MCF 10A (cell line): ENCODE data around the gene RASA4B. TPM values are rescaled to one million over a fixed set of nuclear protein-coding genes. Genes with fewer than 3 reads are reported as not detected.
"Not testable (repeated sequence)": the region's sequence is repeated elsewhere in the genome, so short reads cannot be mapped to it uniquely, and the experiment has no call there.

Experiments
- BruUV-seq: library from RNA; stranded (reverse); fragments of 400-500 nt; replicated peaks from 2 replicates; lab custom pipeline; 2021; lab: Mats Ljungman, UMichigan
- CTCF ChIA-PET: fragments of 300-600 bp; sonication (Branson Sonifier 250); formaldehyde crosslinking; extraction: SDS; loops from one replicate; lab custom pipeline; 2021; ENCODE audit warnings: antibody characterized with exemption, inconsistent platforms; lab: Yijun Ruan, JAX
- POLR2A ChIA-PET: fragments of 300-600, 350-650 bp; sonication (Branson Sonifier 250); formaldehyde crosslinking; extraction: SDS; loops from one replicate; lab custom pipeline; 2020; ENCODE audit warnings: antibody characterized with exemption, inconsistent platforms; lab: Yijun Ruan, JAX
- DNase-seq: peaks from one replicate; pipeline ENCODE4 v3.0.0-alpha.2; 2018; ENCODE audit not compliant: unreplicated experiment
- H3K27ac Mint-ChIP-seq: one replicate; pipeline ENCODE4 v1.8.0; 2022; ENCODE audit warnings: mild to moderate bottlenecking, low read depth, mixed read lengths; ENCODE audit not compliant: unreplicated experiment
- H3K27me3 Mint-ChIP-seq: one replicate; pipeline ENCODE4 v1.8.0; 2022; ENCODE audit warnings: mixed read lengths; ENCODE audit not compliant: insufficient read depth, unreplicated experiment
- H3K36me3 Mint-ChIP-seq: one replicate; pipeline ENCODE4 v1.8.0; 2022; ENCODE audit warnings: mild to moderate bottlenecking, moderate library complexity, mixed read lengths; ENCODE audit not compliant: insufficient read depth, unreplicated experiment
- H3K4me1 Mint-ChIP-seq: one replicate; pipeline ENCODE4 v1.8.0; 2022; ENCODE audit warnings: mixed read lengths; ENCODE audit not compliant: insufficient read depth, unreplicated experiment
- H3K4me3 Mint-ChIP-seq: one replicate; pipeline ENCODE4 v1.8.0; 2022; ENCODE audit warnings: mild to moderate bottlenecking, moderate library complexity, mixed read lengths; ENCODE audit not compliant: unreplicated experiment
- H3K9me3 Mint-ChIP-seq: one replicate; pipeline ENCODE4 v1.8.0; 2022; ENCODE audit warnings: mixed read lengths; ENCODE audit not compliant: unreplicated experiment
- intact Hi-C: fragments of 100-400 bp; cut with micrococcal nuclease; formaldehyde crosslinking; loops from 2 replicates; pipeline ENCODE4 v1.14.1; 2022
- total RNA-seq: library from RNA; stranded (reverse); gene quantifications from 2 replicates; pipeline ENCODE4 v1.2.3, GENCODE V29; 2022
- TF ChIP-seq, protein P1 (sequence below): fragments of 200-600 bp; IDR thresholded peaks from one replicate; pipeline ENCODE4 v1.8.0; 2022; ENCODE audit warnings: antibody characterized with exemption, mild to moderate bottlenecking; ENCODE audit not compliant: unreplicated experiment

RASA4B gene
- total RNA-seq, 1 experiment from 2014 or later: 0.70 TPM

GRCh38 chr7:102456327-102456726, 61.2 kb downstream of the RASA4B start:
- H3K4me1 Mint-ChIP-seq: no peaks in the 10 kb centered on the region
- DNase-seq: peak; percentile 32
- no peaks in the 10 kb centered on the region for H3K9me3 Mint-ChIP-seq
- CTCF ChIA-PET: interaction anchor here (0.7 kb wide), 1 partner anchor 179 kb away, joined by 3 read pairs; no protein-coding TSS in a partner anchor
- peaks cover 45% of the 10 kb centered on the region for H3K36me3 Mint-ChIP-seq
- no peaks in the 10 kb centered on the region for H3K27me3 Mint-ChIP-seq
- H3K4me3 Mint-ChIP-seq: no peak overlapping the region
- intact Hi-C loops: no loop called here
- H3K27ac Mint-ChIP-seq: no peak overlapping the region
- no TSS peak for BruUV-seq
- POLR2A ChIA-PET: interaction anchor here (0.6 to 2.2 kb wide), 3 partner anchors 8 to 1525 kb away, joined by 3 to 10 read pairs (median 3); partner anchors contain the start of genes ALKBH4 and LRWD1
- TF ChIP-seq, protein P1, sequence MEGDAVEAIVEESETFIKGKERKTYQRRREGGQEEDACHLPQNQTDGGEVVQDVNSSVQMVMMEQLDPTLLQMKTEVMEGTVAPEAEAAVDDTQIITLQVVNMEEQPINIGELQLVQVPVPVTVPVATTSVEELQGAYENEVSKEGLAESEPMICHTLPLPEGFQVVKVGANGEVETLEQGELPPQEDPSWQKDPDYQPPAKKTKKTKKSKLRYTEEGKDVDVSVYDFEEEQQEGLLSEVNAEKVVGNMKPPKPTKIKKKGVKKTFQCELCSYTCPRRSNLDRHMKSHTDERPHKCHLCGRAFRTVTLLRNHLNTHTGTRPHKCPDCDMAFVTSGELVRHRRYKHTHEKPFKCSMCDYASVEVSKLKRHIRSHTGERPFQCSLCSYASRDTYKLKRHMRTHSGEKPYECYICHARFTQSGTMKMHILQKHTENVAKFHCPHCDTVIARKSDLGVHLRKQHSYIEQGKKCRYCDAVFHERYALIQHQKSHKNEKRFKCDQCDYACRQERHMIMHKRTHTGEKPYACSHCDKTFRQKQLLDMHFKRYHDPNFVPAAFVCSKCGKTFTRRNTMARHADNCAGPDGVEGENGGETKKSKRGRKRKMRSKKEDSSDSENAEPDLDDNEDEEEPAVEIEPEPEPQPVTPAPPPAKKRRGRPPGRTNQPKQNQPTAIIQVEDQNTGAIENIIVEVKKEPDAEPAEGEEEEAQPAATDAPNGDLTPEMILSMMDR: no peak

GRCh38 chr7:102455596-102455995, 62.0 kb downstream of the RASA4B start:
- POLR2A ChIA-PET: interaction anchor here (0.6 to 2.2 kb wide), 2 partner anchors 9 to 33 kb away, joined by 3 to 10 read pairs; partner anchors contain the start of genes ALKBH4 and LRWD1
- Mint-ChIP-seq H3K9me3 (no peaks in the 10 kb centered on the region), H3K36me3 (peaks cover 39% of the 10 kb centered on the region), H3K4me3 (no peak overlapping the region), H3K27me3 (no peaks in the 10 kb centered on the region), H3K4me1 (no peaks in the 10 kb centered on the region), H3K27ac (no peak overlapping the region)
- intact Hi-C loops: no loop called here
- BruUV-seq: no TSS peak
- DNase-seq: no peak
- CTCF ChIA-PET: no interaction called here
- TF ChIP-seq, protein P1: no peak

DNA sequence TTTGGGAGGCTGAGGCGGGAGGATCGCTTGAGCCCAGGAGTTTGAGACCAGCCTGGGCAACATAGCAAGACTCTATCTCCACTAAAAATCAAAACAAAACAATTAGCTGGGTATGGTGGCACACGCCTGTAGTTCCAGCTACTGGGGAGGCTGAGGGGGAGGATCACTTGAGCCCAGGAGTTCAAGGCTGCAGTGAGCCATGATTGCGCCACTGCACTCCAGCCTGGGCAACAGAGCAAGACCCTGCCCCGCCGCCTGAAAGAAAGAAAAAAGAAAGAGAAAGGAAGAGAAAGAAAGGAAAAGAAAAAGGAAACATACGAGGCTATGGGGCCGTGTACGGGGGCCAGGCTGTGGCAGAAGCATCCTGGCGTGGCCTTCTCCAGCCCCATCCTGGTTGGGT, 62.6 kb downstream of the RASA4B start:
- H3K27ac Mint-ChIP-seq, H3K9me3 Mint-ChIP-seq, H3K27me3 Mint-ChIP-seq, H3K4me3 Mint-ChIP-seq, CTCF ChIA-PET, H3K4me1 Mint-ChIP-seq, DNase-seq, intact Hi-C loops, BruUV-seq: not testable (repeated sequence)
- H3K36me3 Mint-ChIP-seq: peaks cover 34% of the 10 kb centered on the region
- POLR2A ChIA-PET: interaction anchor here (0.6 to 2.2 kb wide), 3 partner anchors 9 to 148 kb away, joined by 3 to 10 read pairs (median 3); partner anchors contain the start of genes ALKBH4 and LRWD1

DNA sequence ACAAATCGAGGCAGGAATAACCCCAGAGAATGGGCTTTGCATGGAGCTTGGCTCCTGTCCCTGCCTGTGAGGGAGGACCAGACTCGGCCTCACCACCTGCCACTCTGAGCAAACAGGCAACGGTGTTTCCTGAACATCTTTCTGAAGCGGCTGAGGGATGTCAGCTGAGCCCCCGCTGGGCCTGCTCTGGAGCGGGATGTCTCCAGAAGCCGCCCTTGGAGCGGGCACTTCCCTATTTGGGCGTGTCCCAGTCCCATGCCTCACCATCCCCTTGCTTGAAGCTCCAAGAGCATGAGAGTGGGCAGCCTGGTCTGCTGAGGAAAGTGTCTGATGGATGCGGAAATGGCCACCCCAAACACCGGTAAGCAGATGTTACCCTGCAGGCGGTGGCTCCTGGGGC, 63.1 kb downstream of the RASA4B start:
- Mint-ChIP-seq H3K27ac (no peak overlapping the region), H3K4me1 (no peaks in the 10 kb centered on the region), H3K9me3 (no peaks in the 10 kb centered on the region), H3K27me3 (no peaks in the 10 kb centered on the region), H3K36me3 (peaks cover 30% of the 10 kb centered on the region), H3K4me3 (no peak overlapping the region)
- no TSS peak for BruUV-seq
- ChIA-PET CTCF (no interaction called here), POLR2A (interaction anchor here (0.6 to 2.2 kb wide), 2 partner anchors 10 to 148 kb away, joined by 3 to 10 read pairs; partner anchors contain the start of genes ALKBH4 and LRWD1)
- TF ChIP-seq, protein P1: no peak
- DNase-seq: no peak
- intact Hi-C loops: no loop called here
